GM19372 (cell line): Measurements from ENCODE around the gene IKZF1.

Experiments used
- ATAC-seq: cut with Tn5 transposase; IDR thresholded peaks from one replicate; pipeline ENCODE4 v1.9.1; 2021; ENCODE audit warnings: mild to moderate bottlenecking, low read depth, moderate library complexity; ENCODE audit not compliant: unreplicated experiment

The IKZF1 gene

GRCh38 chr7:50399635-50400034 lies 95.1 kb downstream of the IKZF1 start:
- no peak for ATAC-seq

GRCh38 chr7:50400114-50400513 lies 95.6 kb downstream of the IKZF1 start:
- no peak for ATAC-seq

- no peak for ATAC-seq
These were observed 99.9 kb downstream of the IKZF1 start for GRCh38 chr7:50404392-50404791.

- ATAC-seq = no peak
These were observed 100.7 kb downstream of the IKZF1 start for GRCh38 chr7:50405221-50405620.

GRCh38 chr7:50406935-50407334 lies 102.4 kb downstream of the IKZF1 start:
- no peak for ATAC-seq

- peak; percentile 34 for ATAC-seq
These were observed 105.6 kb downstream of the IKZF1 start for GRCh38 chr7:50409856-50410745.

GRCh38 chr7:50411332-50411731 lies 106.8 kb downstream of the IKZF1 start:
- ATAC-seq = peak; percentile 39

GRCh38 chr7:50412973-50413372 lies 108.5 kb downstream of the IKZF1 start:
- ATAC-seq = no peak

- no peak for ATAC-seq
These were observed 109.0 kb downstream of the IKZF1 start for GRCh38 chr7:50413561-50413960.

GRCh38 chr7:50415844-50416364 lies 111.4 kb downstream of the IKZF1 start:
- ATAC-seq = no peak

GRCh38 chr7:50416527-50417182 lies 112.1 kb downstream of the IKZF1 start:
- ATAC-seq = peak; percentile 72

GRCh38 chr7:50418086-50418515 lies 113.6 kb downstream of the IKZF1 start:
- ATAC-seq = peak; percentile 85

GRCh38 chr7:50418526-50419290 lies 114.2 kb downstream of the IKZF1 start:
- no peak for ATAC-seq

- no peak for ATAC-seq
These were observed 116.5 kb downstream of the IKZF1 start for GRCh38 chr7:50421043-50421442.

GRCh38 chr7:50422858-50423257 lies 118.3 kb downstream of the IKZF1 start:
- no peak for ATAC-seq

- ATAC-seq = no peak
These were observed 119.3 kb downstream of the IKZF1 start for GRCh38 chr7:50423860-50424259.

- no peak for ATAC-seq
These were observed 120.8 kb downstream of the IKZF1 start for GRCh38 chr7:50425318-50425717.

- ATAC-seq = no peak
These were observed 121.9 kb downstream of the IKZF1 start for GRCh38 chr7:50426280-50427045.

- no peak for ATAC-seq
These were observed 123.0 kb downstream of the IKZF1 start for GRCh38 chr7:50427518-50427917.

GRCh38 chr7:50428911-50429310 lies 124.4 kb downstream of the IKZF1 start:
- ATAC-seq = no peak
